ENCODE results near the gene GLB1L2. TPM values are rescaled to one million over a fixed set of nuclear protein-coding genes. Genes with fewer than 3 reads are reported as not detected.

GLB1L2 gene
- total RNA-seq, 4 donors from 2014 or later = 4.2 to 21.6 (median 12.4) TPM

DNA sequence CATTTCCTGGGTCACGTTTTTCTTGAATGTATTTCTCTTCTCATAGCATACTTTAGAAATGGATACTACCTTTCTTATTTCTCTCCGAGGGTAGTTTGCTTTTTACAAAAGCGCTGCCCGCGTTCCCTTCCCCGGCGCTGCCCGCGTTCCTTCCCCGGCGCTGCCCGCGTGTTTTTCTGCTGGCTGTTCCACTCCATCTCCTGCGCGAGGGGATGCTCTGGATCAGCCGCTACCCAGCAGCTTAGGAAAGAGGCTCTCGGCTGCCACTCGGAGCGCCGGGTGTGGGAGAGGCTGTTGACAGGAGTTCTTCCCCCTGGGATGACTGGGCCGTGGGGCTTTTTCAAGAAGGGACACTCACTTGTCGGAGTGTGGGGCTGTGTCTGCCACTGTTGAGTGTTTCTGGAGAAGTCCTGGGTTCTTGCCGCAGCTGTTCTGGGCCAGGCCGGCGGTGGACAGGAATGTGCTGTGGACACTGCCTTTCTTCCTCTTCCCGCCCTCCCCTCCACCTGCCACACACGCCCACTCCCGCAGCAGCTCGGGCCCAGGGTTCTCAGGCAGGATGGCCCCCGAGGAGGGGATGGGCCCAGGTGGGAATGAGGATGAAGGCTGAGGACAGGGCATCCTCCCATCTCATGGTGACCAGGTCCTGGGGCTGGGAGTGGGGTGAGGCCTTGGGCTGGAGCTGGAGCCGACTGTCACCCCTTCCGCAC lies 30.6 kb downstream of the GLB1L2 start:
- TF ChIP-seq POLR2A (IDR thresholded peaks at IDR 0.05) = no peak
- TF ChIP-seq, protein P1, sequence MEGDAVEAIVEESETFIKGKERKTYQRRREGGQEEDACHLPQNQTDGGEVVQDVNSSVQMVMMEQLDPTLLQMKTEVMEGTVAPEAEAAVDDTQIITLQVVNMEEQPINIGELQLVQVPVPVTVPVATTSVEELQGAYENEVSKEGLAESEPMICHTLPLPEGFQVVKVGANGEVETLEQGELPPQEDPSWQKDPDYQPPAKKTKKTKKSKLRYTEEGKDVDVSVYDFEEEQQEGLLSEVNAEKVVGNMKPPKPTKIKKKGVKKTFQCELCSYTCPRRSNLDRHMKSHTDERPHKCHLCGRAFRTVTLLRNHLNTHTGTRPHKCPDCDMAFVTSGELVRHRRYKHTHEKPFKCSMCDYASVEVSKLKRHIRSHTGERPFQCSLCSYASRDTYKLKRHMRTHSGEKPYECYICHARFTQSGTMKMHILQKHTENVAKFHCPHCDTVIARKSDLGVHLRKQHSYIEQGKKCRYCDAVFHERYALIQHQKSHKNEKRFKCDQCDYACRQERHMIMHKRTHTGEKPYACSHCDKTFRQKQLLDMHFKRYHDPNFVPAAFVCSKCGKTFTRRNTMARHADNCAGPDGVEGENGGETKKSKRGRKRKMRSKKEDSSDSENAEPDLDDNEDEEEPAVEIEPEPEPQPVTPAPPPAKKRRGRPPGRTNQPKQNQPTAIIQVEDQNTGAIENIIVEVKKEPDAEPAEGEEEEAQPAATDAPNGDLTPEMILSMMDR (IDR thresholded peaks at IDR 0.05) = no peak
- Histone ChIP-seq H3K9me3 (no peaks in the 10 kb centered on the region), H3K27me3 (no peaks in the 10 kb centered on the region), H3K27ac (no peak overlapping the region), H3K36me3 (no peaks in the 10 kb centered on the region), H3K4me1 (peaks cover 0 to 6% (median 0%) of the 10 kb centered on the region in 4 donors), H3K4me3 (no peak overlapping the region)
- peak in 1 of 3 donors; percentile 32 for DNase-seq

DNA sequence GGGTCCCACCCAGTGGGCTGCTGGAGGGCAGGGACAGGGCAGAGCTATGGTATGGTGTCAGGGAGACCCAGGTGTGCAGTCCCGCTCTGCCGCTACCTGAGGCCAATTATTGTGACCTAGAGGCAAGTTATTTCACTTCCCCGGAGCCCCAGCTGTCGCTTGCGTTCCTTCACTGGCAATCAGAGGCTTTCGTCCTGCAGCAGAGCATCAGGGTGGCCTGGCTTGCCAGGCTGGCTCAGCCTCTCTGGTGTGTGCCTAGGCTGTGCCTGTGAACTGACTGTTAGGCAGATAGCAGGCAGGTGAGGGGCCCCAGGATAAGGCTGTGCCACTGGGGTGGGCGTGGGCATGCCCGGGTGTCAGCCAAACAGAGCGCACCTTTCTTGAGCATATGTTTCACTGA lies 31.4 kb downstream of the GLB1L2 start:
- Histone ChIP-seq H3K27ac (no peak overlapping the region), H3K9me3 (no peaks in the 10 kb centered on the region), H3K27me3 (no peaks in the 10 kb centered on the region), H3K4me1 (peaks cover 0 to 6% (median 0%) of the 10 kb centered on the region in 4 donors), H3K36me3 (no peaks in the 10 kb centered on the region), H3K4me3 (no peak overlapping the region)
- no peak for TF ChIP-seq POLR2A (IDR thresholded peaks at IDR 0.05)
- TF ChIP-seq, protein P1 (IDR thresholded peaks at IDR 0.05) = no peak
- DNase-seq = peak in 1 of 3 donors; percentile 40

DNA sequence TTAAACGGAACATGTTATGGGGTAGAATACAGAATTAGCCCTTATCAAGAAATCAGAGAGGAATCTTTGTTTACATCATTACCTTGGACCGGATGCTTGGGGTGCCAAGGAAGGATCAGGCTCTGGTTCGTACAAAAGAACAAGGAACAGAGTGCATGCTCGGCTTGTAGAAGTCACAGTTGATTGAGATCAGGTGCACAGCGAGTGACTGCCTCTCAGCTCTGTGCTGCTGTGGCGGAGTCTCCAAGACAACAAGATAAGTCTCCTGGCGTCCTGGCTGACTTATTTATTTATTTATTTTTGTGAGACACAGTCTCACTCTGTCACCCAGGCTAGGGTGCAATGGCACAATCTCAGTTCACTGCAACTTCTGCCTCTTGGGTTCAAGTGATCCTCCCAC lies 31.8 kb downstream of the GLB1L2 start:
- DNase-seq = peak in 1 of 3 donors; percentile 11
- no peak for TF ChIP-seq POLR2A (IDR thresholded peaks at IDR 0.05)
- TF ChIP-seq, protein P1 (IDR thresholded peaks at IDR 0.05) = no peak

DNA sequence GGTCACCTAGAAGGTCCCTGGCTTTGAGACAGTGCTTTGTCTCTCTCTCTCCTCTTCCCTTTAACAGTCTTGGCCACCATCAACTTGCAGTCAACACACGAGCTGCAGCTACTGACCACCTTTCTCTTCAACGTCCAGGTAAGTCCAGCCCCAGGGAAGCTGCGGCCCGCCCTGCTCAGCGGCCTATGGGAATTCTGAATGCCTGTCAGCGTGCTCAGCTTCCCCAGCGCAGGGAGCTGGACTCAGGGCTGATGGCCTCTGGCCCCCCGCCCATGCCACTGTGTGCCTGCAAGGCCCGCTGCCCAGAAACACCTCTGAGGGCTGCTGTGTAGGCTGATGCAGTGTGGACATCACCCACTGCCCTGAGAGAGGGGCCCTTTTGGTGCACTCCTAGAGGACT lies 32.5 kb downstream of the GLB1L2 start:
- Histone ChIP-seq H3K36me3 (no peaks in the 10 kb centered on the region), H3K27ac (no peak overlapping the region), H3K4me1 (peaks cover 0 to 6% (median 0%) of the 10 kb centered on the region in 4 donors), H3K27me3 (no peaks in the 10 kb centered on the region), H3K9me3 (no peaks in the 10 kb centered on the region), H3K4me3 (no peak overlapping the region)
- DNase-seq = peak in 1 of 3 donors; percentile 29
- no peak for TF ChIP-seq POLR2A (IDR thresholded peaks at IDR 0.05)
- TF ChIP-seq, protein P1 (IDR thresholded peaks at IDR 0.05) = no peak

More for the DNA sequence above, 31.8 kb downstream of the GLB1L2 start:
- Histone ChIP-seq H3K27ac (no peak overlapping the region), H3K4me1 (peaks cover 0 to 6% (median 0%) of the 10 kb centered on the region in 4 donors), H3K4me3 (no peak overlapping the region), H3K9me3 (no peaks in the 10 kb centered on the region), H3K36me3 (no peaks in the 10 kb centered on the region), H3K27me3 (no peaks in the 10 kb centered on the region)

DNA sequence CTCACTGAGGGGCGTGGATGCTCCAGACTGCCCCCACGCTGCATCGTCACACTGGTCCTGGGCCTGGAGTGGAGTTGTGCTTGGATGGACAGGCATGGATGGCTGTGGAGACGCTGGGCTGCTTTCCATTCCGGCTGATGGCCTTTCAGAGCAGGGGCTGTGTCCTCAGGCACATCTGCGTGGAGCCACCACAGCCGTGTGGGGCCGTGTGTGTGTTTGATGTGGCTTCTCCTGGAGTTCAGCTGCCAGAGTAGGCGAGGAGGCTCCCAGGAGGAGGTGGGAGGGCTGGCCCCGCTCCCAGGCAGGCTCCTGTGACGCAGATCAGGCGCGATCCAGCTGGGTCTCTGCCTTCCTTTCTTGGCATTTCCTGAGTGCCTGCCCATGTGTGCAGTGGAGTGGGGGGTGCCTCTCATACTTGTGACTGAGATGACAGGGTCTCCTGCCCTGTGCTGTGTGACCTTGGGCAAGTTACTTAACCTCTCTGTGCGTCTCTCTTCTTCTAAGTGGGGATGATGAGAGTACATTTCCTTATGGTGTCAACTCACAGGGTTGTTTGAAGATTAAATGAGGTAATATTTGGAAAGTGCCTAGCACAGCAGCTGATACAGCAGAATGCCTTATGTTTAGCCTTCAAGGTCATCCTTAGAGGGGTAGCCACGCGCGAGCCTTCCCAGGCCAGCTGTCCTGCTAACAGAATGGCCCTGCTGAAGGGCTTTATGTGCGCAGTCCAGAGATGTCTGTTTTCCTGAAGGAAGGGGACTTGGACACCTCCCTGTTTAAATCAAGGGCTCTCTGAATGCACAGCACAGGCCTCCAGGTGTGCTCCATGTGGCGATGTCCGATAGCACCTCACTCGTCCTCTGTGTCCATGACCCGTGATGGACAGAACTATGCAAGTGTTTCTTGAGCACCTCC lies 33.5 kb downstream of the GLB1L2 start:
- H3K9me3 ChIP-seq = no peaks in the 10 kb centered on the region
- DNase-seq = peak in 1 of 3 donors; percentile 35
- no peaks in the 10 kb centered on the region for H3K27me3 ChIP-seq
- H3K27ac ChIP-seq = no peak overlapping the region
- no peak overlapping the region for H3K4me3 ChIP-seq
- H3K36me3 ChIP-seq = no peaks in the 10 kb centered on the region
- TF ChIP-seq, protein P1 (IDR thresholded peaks at IDR 0.05) = no peak
- no peak for TF ChIP-seq POLR2A (IDR thresholded peaks at IDR 0.05)
- H3K4me1 ChIP-seq = peaks cover 0 to 3% (median 0%) of the 10 kb centered on the region in 4 donors

Measured in Peyer's patch (tissue), 4 donors.